Subcutaneous adipose tissue (tissue), 4 donors: Measurements from ENCODE around the gene NACC1. TPM values are rescaled to one million over a fixed set of nuclear protein-coding genes. Genes with fewer than 3 reads are reported as not detected.

Experiments
- CTCF ChIP-seq: fragments of 450-650 bp; IDR thresholded peaks from one replicate; pipeline ENCODE4 v1.5.1; 2016; ENCODE audit warnings: low read depth, mild to moderate bottlenecking, control low read depth, antibody characterized with exemption, moderate library complexity
- total RNA-seq, 4 donors: library from RNA; depleted of rRNA; stranded (reverse); fragments of >200 nt; gene quantifications; one replicate each; pipeline ENCODE4 v1.1.0, GENCODE V29; 2016

NACC1 gene
- total RNA-seq, 4 donors from 2014 or later: 8.5 to 13.6 (median 9.7) TPM

- TF ChIP-seq CTCF: no peak
These were observed 24.5 kb upstream of the NACC1 start for GRCh38 chr19:13093407-13094105.

GRCh38 chr19:13094106-13094504 lies 24.0 kb upstream of the NACC1 start:
- no peak for TF ChIP-seq CTCF

GRCh38 chr19:13094771-13095392 lies 23.2 kb upstream of the NACC1 start:
- no peak for TF ChIP-seq CTCF

- no peak for TF ChIP-seq CTCF
These were observed 22.7 kb upstream of the NACC1 start for GRCh38 chr19:13095393-13095784.

- no peak for TF ChIP-seq CTCF
These were observed 21.8 kb upstream of the NACC1 start for GRCh38 chr19:13095934-13096927.

GRCh38 chr19:13097033-13097462 lies 21.0 kb upstream of the NACC1 start:
- no peak for TF ChIP-seq CTCF
